CD4-positive, alpha-beta memory T cell (primary cell): ENCODE results near the gene ZDHHC12. TPM values are rescaled to one million over a fixed set of nuclear protein-coding genes. Genes with fewer than 3 reads are reported as not detected.
A peak's percentile ranks its signal among the peaks of the same experiment; 100 is the strongest.

Source experiments
- CTCF ChIA-PET: fragments of 350-600 bp; sonication (Branson Sonifier 250); formaldehyde crosslinking; loops from one replicate; lab custom pipeline; 2021; ENCODE audit warnings: inconsistent platforms; ENCODE audit not compliant: partially characterized antibody; lab: Charles Lee
- POLR2A ChIA-PET: fragments of 350-600 bp; sonication (Branson Sonifier 250); formaldehyde crosslinking; loops from one replicate; lab custom pipeline; 2021; ENCODE audit not compliant: partially characterized antibody; lab: Charles Lee
- DNase-seq, 5 donors: peaks; one replicate each; pipeline versions ENCODE4 v3.0.0 to v3.0.0-alpha.2; 2020 to 2022; ENCODE audit warnings: mixed read lengths in 1 of 5
- H3K27ac ChIP-seq: one replicate; pipeline ENCODE4 v1.7.0; 2013; ENCODE audit warnings: low read depth, low read length
- H3K27me3 ChIP-seq: 2 replicates; pipeline ENCODE4 v1.7.0; 2013; ENCODE audit warnings: mild to moderate bottlenecking, low read length, moderate library complexity; ENCODE audit not compliant: insufficient read depth
- H3K36me3 ChIP-seq: 2 replicates; pipeline ENCODE4 v1.7.0; 2013; ENCODE audit warnings: mild to moderate bottlenecking, low read length, moderate library complexity; ENCODE audit not compliant: insufficient read depth
- H3K4me1 ChIP-seq: 2 replicates; pipeline ENCODE4 v1.7.0; 2013; ENCODE audit warnings: mild to moderate bottlenecking, low read length, moderate library complexity; ENCODE audit not compliant: insufficient read depth
- H3K4me3 ChIP-seq, 2 donors: one replicate each; pipeline ENCODE4 v1.7.0; 2013; ENCODE audit warnings: low read length in 2 of 2, mild to moderate bottlenecking in 1 of 2
- H3K9me3 ChIP-seq, 2 donors: one replicate each; pipeline ENCODE4 v1.7.0; 2013; ENCODE audit warnings: low read length in 2 of 2, control low read depth in 1 of 2; ENCODE audit not compliant: control insufficient read depth in 1 of 2
- H3K27ac Mint-ChIP-seq, 7 donors: one replicate each; pipeline ENCODE4 v1.8.0; 2020 to 2021; ENCODE audit warnings: mixed read lengths in 7 of 7, mild to moderate bottlenecking in 6 of 7, inconsistent platforms in 3 of 7, moderate library complexity in 3 of 7
- H3K27me3 Mint-ChIP-seq, 2 donors: one replicate each; pipeline ENCODE4 v1.8.0; 2020 to 2021; ENCODE audit warnings: mixed read lengths in 2 of 2
- H3K36me3 Mint-ChIP-seq, 2 donors: one replicate each; pipeline ENCODE4 v1.8.0; 2020 to 2021; ENCODE audit warnings: mixed read lengths in 2 of 2, inconsistent platforms in 1 of 2, mild to moderate bottlenecking in 1 of 2
- H3K4me1 Mint-ChIP-seq, 4 donors: one replicate each; pipeline ENCODE4 v1.8.0; 2020 to 2021; ENCODE audit warnings: mixed read lengths in 4 of 4, mild to moderate bottlenecking in 1 of 4
- H3K4me3 Mint-ChIP-seq, 8 donors: one replicate each; pipeline ENCODE4 v1.8.0; 2020 to 2021; ENCODE audit warnings: mixed read lengths in 8 of 8, mild to moderate bottlenecking in 7 of 8, moderate library complexity in 6 of 8, inconsistent platforms in 3 of 8
- H3K9me3 Mint-ChIP-seq, 8 donors: one replicate each; pipeline ENCODE4 v1.8.0; 2020 to 2021; ENCODE audit warnings: mixed read lengths in 8 of 8, mild to moderate bottlenecking in 5 of 8, inconsistent platforms in 3 of 8, moderate library complexity in 1 of 8
- intact Hi-C: fragments of 100-400 bp; cut with micrococcal nuclease; formaldehyde crosslinking; loops from one replicate; pipeline ENCODE4 v1.15.1; 2023
- polyA plus RNA-seq, 2 donors: library from polyadenylated mRNA; unstranded; fragments of 300-500 nt; fragmentation: Illumina TruSeq; gene quantifications; one replicate each; pipeline ENCODE4 v1.2.3, GENCODE V29; 2021
- total RNA-seq, 2 experiments: library from RNA; stranded (reverse); gene quantifications; one replicate each; pipeline ENCODE4 v1.2.3, GENCODE V29; 2021

ZDHHC12 gene
- total RNA-seq (10 to 100 TPM; 24.6 to 25.7 TPM), polyA plus RNA-seq (10 to 100 TPM; 57.6 to 75.7 TPM)

- H3K4me3 Mint-ChIP-seq = peak within 1 kb of the TSS; percentile 90 to 94 (median 92)
Measured at GRCh38 chr9:128723866-128724743, at the start of gene ZDHHC12. TSS of gene ZDHHC12 (minus strand) at chr9:128724127. CDS start at chr9:128724093, 34 bp downstream.

GRCh38 chr9:128773049-128773448 lies 49.1 kb upstream of the ZDHHC12 start:
- peaks cover 0 to 12% of the 10 kb centered on the region in 2 donors for H3K36me3 Mint-ChIP-seq
- Histone ChIP-seq H3K27me3 (no peaks in the 10 kb centered on the region), H3K4me3 (no peak overlapping the region), H3K27ac (no peak overlapping the region), H3K4me1 (peaks cover 32% of the 10 kb centered on the region), H3K9me3 (peaks cover 0 to 3% of the 10 kb centered on the region in 2 donors), H3K36me3 (no peaks in the 10 kb centered on the region)
- POLR2A ChIA-PET = interaction anchor here (1.5 to 4.1 kb wide), 5 partner anchors 9 to 402 kb away, joined by 5 to 63 read pairs (median 7); partner anchors contain the start of genes ENDOG, TBC1D13, URM1 and ZDHHC12
- intact Hi-C loops = loop anchor here (5.0 to 10.0 kb wide), 2 partner anchors 316 to 398 kb away; partner anchors contain the start of genes ODF2 and URM1
- H3K9me3 Mint-ChIP-seq = peaks cover 0 to 2% (median 0%) of the 10 kb centered on the region in 8 donors
- H3K27me3 Mint-ChIP-seq = no peaks in the 10 kb centered on the region
- CTCF ChIA-PET = interaction anchor here (0.5 to 1.7 kb wide), 5 partner anchors 15 to 102 kb away, joined by 3 to 5 read pairs (median 4); no protein-coding TSS in a partner anchor
- H3K4me3 Mint-ChIP-seq = peak overlapping the region in 5 of 8 donors; percentile 48 to 99 (median 54)
- peak overlapping the region in 6 of 7 donors; percentile 17 to 95 (median 77) for H3K27ac Mint-ChIP-seq
- peaks cover 13 to 33% (median 20%) of the 10 kb centered on the region in 4 donors for H3K4me1 Mint-ChIP-seq
- no peak for DNase-seq

More at GRCh38 chr9:128723866-128724743, at the start of gene ZDHHC12:
- ChIA-PET CTCF (interaction anchor here (0.9 to 1.7 kb wide), 5 partner anchors 11 to 362 kb away, joined by 3 to 4 read pairs (median 3); no protein-coding TSS in a partner anchor), POLR2A (interaction anchor here (0.7 to 3.7 kb wide), 30 partner anchors 9 to 356 kb away, joined by 3 to 37 read pairs (median 5); partner anchors contain the start of genes DYNC2I2, ENDOG, KYAT1 and LRRC8A)
- DNase-seq = peak; percentile 98 to 99 (median 99)
- peaks cover 0 to 17% of the 10 kb centered on the region in 2 donors for H3K36me3 Mint-ChIP-seq
- Histone ChIP-seq H3K9me3 (no peaks in the 10 kb centered on the region), H3K4me3 (peak within 1 kb of the TSS; percentile 89 to 95), H3K4me1 (peaks cover 28% of the 10 kb centered on the region), H3K27me3 (no peaks in the 10 kb centered on the region), H3K27ac (peak within 1 kb of the TSS; percentile 70), H3K36me3 (peaks cover 4% of the 10 kb centered on the region)
- H3K27me3 Mint-ChIP-seq = no peaks in the 10 kb centered on the region
- peaks cover 0 to 8% (median 0%) of the 10 kb centered on the region in 8 donors for H3K9me3 Mint-ChIP-seq
- H3K4me1 Mint-ChIP-seq = peaks cover 23 to 45% (median 32%) of the 10 kb centered on the region in 4 donors
- intact Hi-C loops = loop anchor here (1.0 to 10.0 kb wide), 7 partner anchors 22 to 268 kb away; partner anchors contain the start of genes DYNC2I2, ENDOG, ODF2 and PKN3
- H3K27ac Mint-ChIP-seq = peak within 1 kb of the TSS; percentile 89 to 97 (median 95)

- H3K4me1 ChIP-seq = peaks cover 32% of the 10 kb centered on the region
Measured at GRCh38 chr9:128771745-128772519, 48.0 kb upstream of the ZDHHC12 start, which contains the start of gene ZER1. TSS of gene ZER1 (minus strand) at chr9:128771927. CDS start at chr9:128755565, 16,362 bp downstream.

GRCh38 chr9:128771094-128771721 lies 47.3 kb upstream of the ZDHHC12 start:
- no peaks in the 10 kb centered on the region for H3K27me3 ChIP-seq
- Mint-ChIP-seq H3K9me3 (peaks cover 0 to 2% (median 0%) of the 10 kb centered on the region in 8 donors), H3K27me3 (no peaks in the 10 kb centered on the region), H3K27ac (peak overlapping the region; percentile 92 to 99 (median 99)), H3K4me1 (peaks cover 20 to 38% (median 27%) of the 10 kb centered on the region in 4 donors), H3K4me3 (peak overlapping the region; percentile 96 to 99 (median 98)), H3K36me3 (peaks cover 3 to 21% of the 10 kb centered on the region in 2 donors)
- peak overlapping the region; percentile 96 for H3K27ac ChIP-seq
- CTCF ChIA-PET = interaction anchor here (0.6 to 1.9 kb wide), 9 partner anchors 10 to 123 kb away, joined by 3 to 12 read pairs (median 4); partner anchors contain the start of gene ENDOG
- peak in 3 of 5 donors; percentile 29 to 35 (median 33) for DNase-seq
- peaks cover 32% of the 10 kb centered on the region for H3K4me1 ChIP-seq
- intact Hi-C loops = loop anchor here (1.0 to 10.0 kb wide), 8 partner anchors 16 to 396 kb away; partner anchors contain the start of genes DOLK, DYNC2I2, ENDOG and NUP188
- POLR2A ChIA-PET = interaction anchor here (0.6 to 4.1 kb wide), 15 partner anchors 9 to 400 kb away, joined by 3 to 63 read pairs (median 5); partner anchors contain the start of genes ENDOG, SET, SPOUT1 and TBC1D13
- no peaks in the 10 kb centered on the region for H3K36me3 ChIP-seq
- peaks cover 0 to 3% of the 10 kb centered on the region in 2 donors for H3K9me3 ChIP-seq
- peak overlapping the region; percentile 64 to 98 for H3K4me3 ChIP-seq

More at GRCh38 chr9:128771745-128772519, 48.0 kb upstream of the ZDHHC12 start, which contains the start of gene ZER1:
- Histone ChIP-seq H3K4me3 (peak within 1 kb of the TSS; percentile 73 to 98), H3K27ac (peak within 1 kb of the TSS; percentile 96), H3K27me3 (no peaks in the 10 kb centered on the region), H3K36me3 (no peaks in the 10 kb centered on the region), H3K9me3 (peaks cover 0 to 3% of the 10 kb centered on the region in 2 donors)
- intact Hi-C loops = loop anchor here (1.0 to 10.0 kb wide), 8 partner anchors 15 to 397 kb away; partner anchors contain the start of genes DOLK, DYNC2I2, ENDOG and NUP188
- CTCF ChIA-PET = interaction anchor here (0.6 to 1.9 kb wide), 8 partner anchors 10 to 104 kb away, joined by 3 to 12 read pairs (median 3); partner anchors contain the start of gene ENDOG
- Mint-ChIP-seq H3K4me1 (peaks cover 19 to 38% (median 26%) of the 10 kb centered on the region in 4 donors), H3K36me3 (peaks cover 3 to 21% of the 10 kb centered on the region in 2 donors), H3K27ac (peak within 1 kb of the TSS; percentile 92 to 99 (median 99)), H3K27me3 (no peaks in the 10 kb centered on the region), H3K9me3 (peaks cover 0 to 2% (median 0%) of the 10 kb centered on the region in 8 donors), H3K4me3 (peak within 1 kb of the TSS; percentile 96 to 99 (median 98))
- POLR2A ChIA-PET = interaction anchor here (0.6 to 4.1 kb wide), 20 partner anchors 9 to 401 kb away, joined by 3 to 63 read pairs (median 5); partner anchors contain the start of genes ENDOG, ODF2, SET and SPOUT1
- DNase-seq = peak; percentile 93 to 95 (median 94)

GRCh38 chr9:128770286-128771030 lies 46.5 kb upstream of the ZDHHC12 start:
- ChIA-PET POLR2A (interaction anchor here (1.0 to 4.1 kb wide), 11 partner anchors 12 to 399 kb away, joined by 3 to 63 read pairs (median 5); partner anchors contain the start of genes ENDOG, SET, SPOUT1 and TBC1D13), CTCF (interaction anchor here (0.8 to 1.9 kb wide), 6 partner anchors 9 to 122 kb away, joined by 3 to 12 read pairs (median 4); partner anchors contain the start of gene ENDOG)
- Mint-ChIP-seq H3K4me1 (peaks cover 21 to 42% (median 28%) of the 10 kb centered on the region in 4 donors), H3K9me3 (peaks cover 0 to under 1% (median 0%) of the 10 kb centered on the region in 8 donors), H3K36me3 (peaks cover 3 to 21% of the 10 kb centered on the region in 2 donors), H3K27ac (peak overlapping the region; percentile 92 to 99 (median 99)), H3K27me3 (no peaks in the 10 kb centered on the region), H3K4me3 (peak overlapping the region; percentile 96 to 99 (median 98))
- Histone ChIP-seq H3K9me3 (no peaks in the 10 kb centered on the region), H3K4me1 (peaks cover 32% of the 10 kb centered on the region), H3K4me3 (peak overlapping the region; percentile 64 to 98), H3K27me3 (no peaks in the 10 kb centered on the region), H3K27ac (peak overlapping the region; percentile 96), H3K36me3 (no peaks in the 10 kb centered on the region)
- no peak for DNase-seq
- intact Hi-C loops = loop anchor here (1.0 to 10.0 kb wide), 8 partner anchors 17 to 396 kb away; partner anchors contain the start of genes DOLK, DYNC2I2, ENDOG and NUP188
